PFSK-1 (cell line): Measurements from ENCODE around the gene DOP1B.

Experiments
- FOXP2 ChIP-seq: optimal IDR thresholded peaks from 2 replicates; pipeline ENCODE3; 2011; ENCODE audit warnings: borderline replicate concordance, control low read depth, inconsistent platforms; ENCODE audit not compliant: insufficient read depth; ENCODE audit errors: extremely low read length, extremely low read depth
- POLR2AphosphoS5 ChIP-seq: IDR thresholded peaks from 2 replicates; pipeline ENCODE4 v1.6.1; 2012; ENCODE audit warnings: low read depth, mild to moderate bottlenecking, control low read depth, low read length, moderate library complexity
- REST ChIP-seq, 2 experiments: IDR thresholded peaks; 2 replicates each; pipeline versions ENCODE4 v1.6.1 to v1.8.0; 2011 to 2012; ENCODE audit warnings: low read depth in 2 of 2, low read length in 2 of 2, control low read depth in 1 of 2, inconsistent platforms in 1 of 2, mild to moderate bottlenecking in 1 of 2, moderate library complexity in 1 of 2; ENCODE audit not compliant: insufficient read depth in 1 of 2
- SIN3A ChIP-seq: IDR thresholded peaks from 2 replicates; pipeline ENCODE4 v1.6.1; 2012; ENCODE audit warnings: mild to moderate bottlenecking, low read length, moderate library complexity, borderline replicate concordance; ENCODE audit not compliant: insufficient read depth
- TAF1 ChIP-seq: IDR thresholded peaks from 2 replicates; pipeline ENCODE4 v1.6.1; 2012; ENCODE audit warnings: low read length, control low read depth, borderline replicate concordance; ENCODE audit not compliant: insufficient read depth

DOP1B gene

GRCh38 chr21:36127977-36128376 lies 28.6 kb upstream of the DOP1B start:
- TF ChIP-seq REST (IDR thresholded peaks at IDR 0.05; ENCODE audit: insufficient read depth in 1 of 2, low read depth in 2 of 2, low read length in 2 of 2) (no peak), FOXP2 (no peak), TAF1 (no peak), SIN3A (no peak), POLR2AphosphoS5 (no peak)

- TF ChIP-seq SIN3A, result no peak
- no peak for TF ChIP-seq POLR2AphosphoS5
- TF ChIP-seq FOXP2, result no peak
- no peak for TF ChIP-seq TAF1
- TF ChIP-seq REST (IDR thresholded peaks at IDR 0.05; ENCODE audit: insufficient read depth in 1 of 2, low read depth in 2 of 2, low read length in 2 of 2), result no peak
Measured at GRCh38 chr21:36129219-36129618, 27.4 kb upstream of the DOP1B start.

GRCh38 chr21:36132696-36133095 lies 23.9 kb upstream of the DOP1B start:
- no peak for TF ChIP-seq SIN3A
- TF ChIP-seq REST (IDR thresholded peaks at IDR 0.05; ENCODE audit: insufficient read depth in 1 of 2, low read depth in 2 of 2, low read length in 2 of 2), result no peak
- no peak for TF ChIP-seq FOXP2
- no peak for TF ChIP-seq TAF1
- no peak for TF ChIP-seq POLR2AphosphoS5

- TF ChIP-seq SIN3A (no peak), POLR2AphosphoS5 (no peak), REST (IDR thresholded peaks at IDR 0.05; ENCODE audit: insufficient read depth in 1 of 2, low read depth in 2 of 2, low read length in 2 of 2) (no peak), TAF1 (no peak), FOXP2 (no peak)
Measured at GRCh38 chr21:36134803-36135390, 21.7 kb upstream of the DOP1B start, which contains the start of gene CBR3. Gene CBR3 (plus strand): TSS chr21:36135079. CDS start chr21:36135193, 114 bp downstream.
